ENCODE data around the gene DMRT2.

DMRT2 gene
- total RNA-seq: 0 reads per million in 2 donors

DNA sequence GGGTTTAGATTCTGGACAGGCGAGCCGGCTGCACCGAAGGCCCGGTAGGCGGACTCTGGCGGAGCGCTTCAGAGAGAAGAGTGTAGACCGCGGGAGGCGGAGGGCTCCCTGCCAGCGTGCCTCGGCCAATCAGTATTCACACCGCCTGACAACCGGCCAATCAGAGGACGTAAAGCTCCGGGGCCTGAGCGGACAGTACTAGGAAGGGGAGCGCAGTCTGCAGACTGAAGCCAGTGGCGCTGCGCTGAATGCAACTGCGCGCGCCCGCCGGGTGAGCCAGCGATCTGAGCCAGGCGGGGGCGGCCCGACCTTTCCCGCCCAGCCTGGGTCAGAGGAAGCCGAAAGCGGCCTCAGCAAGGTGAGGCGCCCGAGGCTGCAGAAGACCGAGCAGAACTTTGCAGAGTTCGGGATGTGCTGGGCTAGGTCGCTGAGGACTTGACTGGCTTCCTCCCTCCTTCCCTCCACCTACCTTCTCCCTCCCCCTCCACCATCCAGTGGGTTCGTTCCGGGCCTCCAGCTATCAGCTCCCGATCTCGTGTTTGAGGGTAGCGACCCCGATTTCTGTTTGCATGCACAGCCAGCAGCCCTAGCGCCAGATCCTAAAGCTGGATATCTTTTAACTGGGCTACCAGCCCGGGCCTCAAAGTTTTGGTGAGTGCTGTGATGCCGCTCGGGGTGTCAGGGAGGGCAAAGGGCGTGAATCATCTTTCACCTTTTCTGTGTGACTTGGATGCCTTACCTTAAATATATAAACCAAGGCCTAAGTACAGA lies at the start of gene DMRT2:
Gene DMRT2, plus strand, starts transcription at position 233 of the 771 bp plus-strand sequence. CDS start 1,257 bp downstream, outside the sequence.
- no peak for DNase-seq

DNA sequence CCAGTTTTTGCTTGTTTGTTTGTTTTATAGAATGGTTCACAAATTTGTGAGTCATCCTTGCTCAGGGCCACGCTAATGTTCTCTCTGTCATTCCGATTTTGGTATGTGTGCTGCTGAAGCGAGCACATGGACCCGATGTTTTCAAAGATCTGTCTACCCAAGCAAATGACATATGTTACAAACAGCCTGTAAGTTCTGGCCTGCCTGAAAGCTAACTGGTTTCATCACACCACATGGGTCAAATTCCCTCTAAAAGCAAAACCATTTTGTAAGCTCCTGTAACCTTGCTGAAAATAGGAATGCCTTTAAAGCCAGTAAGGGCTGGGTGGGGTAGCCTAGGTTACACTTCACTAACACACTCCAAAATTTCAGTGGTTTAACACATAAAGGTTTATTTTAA lies 48.3 kb upstream of the DMRT2 start:
- DNase-seq: no peak

DNA sequence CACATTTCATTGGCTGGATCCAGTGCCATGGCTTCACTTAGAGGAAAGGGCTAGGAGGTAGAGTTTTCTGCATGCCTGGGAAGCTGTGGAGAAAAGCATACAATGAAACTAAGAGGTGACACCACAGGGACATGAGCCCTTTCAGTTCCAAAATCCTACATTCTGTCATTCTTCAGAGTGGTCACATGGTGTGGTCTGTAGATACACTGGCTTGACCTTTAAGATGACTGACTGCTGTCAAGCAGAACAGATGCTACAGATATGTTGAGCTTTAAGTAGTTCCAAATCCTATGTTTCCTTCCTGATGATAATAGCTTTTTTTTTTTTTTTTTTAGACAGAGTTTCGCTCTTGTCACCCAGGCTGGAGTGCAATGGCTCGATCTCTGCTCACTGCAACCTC lies 47.5 kb upstream of the DMRT2 start:
- DNase-seq: no peak

GRCh38 chr9:1005043-1005667 lies 45.0 kb upstream of the DMRT2 start:
- no peak for DNase-seq

GRCh38 chr9:1007312-1007711 lies 42.8 kb upstream of the DMRT2 start:
- no peak for DNase-seq

- DNase-seq: no peak
Measured at GRCh38 chr9:1008216-1008615, 41.9 kb upstream of the DMRT2 start.

GRCh38 chr9:1009101-1009707 lies 41.0 kb upstream of the DMRT2 start:
- DNase-seq: peak; percentile 60

GRCh38 chr9:1013021-1013420 lies 37.1 kb upstream of the DMRT2 start:
- no peak for DNase-seq

- DNase-seq: no peak
Measured at GRCh38 chr9:1014225-1014624, 35.9 kb upstream of the DMRT2 start.

DNA sequence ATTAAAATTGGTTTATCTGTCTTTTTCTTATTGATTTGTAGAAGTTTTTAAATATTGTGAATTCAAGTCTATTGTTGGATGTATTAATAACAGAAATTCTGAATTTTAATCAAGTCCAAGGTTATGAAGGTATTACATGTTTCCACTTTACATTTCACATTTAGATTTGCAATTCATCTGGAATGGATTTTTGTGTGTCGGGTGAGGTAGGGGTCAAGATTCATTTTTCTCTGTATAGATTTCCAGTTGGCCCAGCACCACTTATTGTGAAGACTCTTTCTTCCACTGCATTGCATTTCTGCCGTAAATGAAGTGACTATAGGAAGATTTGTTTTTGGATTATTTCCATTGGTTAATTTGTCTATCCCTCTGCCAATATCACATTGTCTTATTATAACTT lies 35.5 kb upstream of the DMRT2 start:
- no peak for DNase-seq

- no peak for DNase-seq
Measured at GRCh38 chr9:1018121-1018520, 32.0 kb upstream of the DMRT2 start.

DNA sequence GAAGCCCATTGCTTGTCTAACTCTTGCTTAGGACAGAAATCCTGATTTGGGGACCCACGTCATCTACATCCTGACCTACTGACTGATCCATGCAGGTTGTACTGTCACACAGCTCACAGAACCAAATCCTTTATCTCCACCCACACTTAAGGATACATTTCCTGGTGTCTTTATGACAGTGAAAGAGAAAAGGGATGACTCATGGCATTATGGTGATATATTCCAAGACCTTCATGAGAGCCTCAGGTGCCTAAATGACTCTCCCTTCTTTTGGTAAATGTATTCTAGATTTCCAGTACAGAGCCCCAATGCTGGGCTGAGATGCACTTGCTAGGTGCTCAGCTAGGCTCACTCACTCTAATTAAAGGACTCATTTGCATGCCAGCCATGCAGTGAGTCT lies 26.0 kb upstream of the DMRT2 start:
- DNase-seq: no peak

GRCh38 chr9:1025131-1025530 lies 25.0 kb upstream of the DMRT2 start:
- no peak for DNase-seq

- no peak for DNase-seq
Measured at GRCh38 chr9:1026219-1026618, 23.9 kb upstream of the DMRT2 start.

GRCh38 chr9:1028501-1029190 lies 21.5 kb upstream of the DMRT2 start:
- no peak for DNase-seq

- DNase-seq: no peak
Measured at GRCh38 chr9:1031951-1032601, 18.1 kb upstream of the DMRT2 start.

DNA sequence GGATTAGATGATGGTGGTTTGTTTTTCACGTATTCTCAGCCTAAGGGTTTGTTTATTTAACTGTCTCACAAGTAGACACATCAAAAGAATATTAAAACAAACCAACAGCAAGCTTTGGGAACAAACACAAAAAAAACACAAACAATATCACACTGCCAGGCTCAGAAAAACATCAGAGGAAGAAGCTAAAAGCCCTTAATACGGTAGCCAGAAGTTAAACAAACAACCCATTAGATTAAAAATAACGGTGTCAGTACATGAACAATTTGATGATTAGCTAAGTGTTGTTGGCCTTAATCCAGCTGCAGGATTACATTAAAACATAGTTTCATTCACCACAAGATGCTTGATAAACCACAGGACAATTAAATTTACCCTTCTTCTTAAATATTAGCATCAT lies 15.9 kb upstream of the DMRT2 start:
- no peak for DNase-seq

DNA sequence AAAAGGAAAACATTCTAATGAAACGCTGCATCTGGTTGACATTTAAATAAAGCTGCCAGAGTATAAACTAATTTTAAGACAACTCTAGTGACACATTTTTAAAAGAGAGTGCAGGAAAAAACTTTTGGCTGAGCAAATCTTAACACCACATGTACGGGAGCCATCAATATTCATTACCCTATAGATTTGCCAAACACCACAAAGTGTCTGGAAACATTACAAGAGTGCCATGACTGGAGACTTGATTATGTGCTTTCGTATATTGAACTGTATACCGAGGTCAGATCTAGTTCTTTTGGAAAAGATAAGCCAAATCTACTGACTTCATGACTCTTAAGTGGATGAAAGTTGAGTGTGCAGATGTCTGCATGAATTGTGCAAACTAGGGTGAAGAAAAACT lies 10.6 kb upstream of the DMRT2 start:
- DNase-seq: no peak

- DNase-seq: no peak
Measured at GRCh38 chr9:1042466-1042865, 7.7 kb upstream of the DMRT2 start.

DNA sequence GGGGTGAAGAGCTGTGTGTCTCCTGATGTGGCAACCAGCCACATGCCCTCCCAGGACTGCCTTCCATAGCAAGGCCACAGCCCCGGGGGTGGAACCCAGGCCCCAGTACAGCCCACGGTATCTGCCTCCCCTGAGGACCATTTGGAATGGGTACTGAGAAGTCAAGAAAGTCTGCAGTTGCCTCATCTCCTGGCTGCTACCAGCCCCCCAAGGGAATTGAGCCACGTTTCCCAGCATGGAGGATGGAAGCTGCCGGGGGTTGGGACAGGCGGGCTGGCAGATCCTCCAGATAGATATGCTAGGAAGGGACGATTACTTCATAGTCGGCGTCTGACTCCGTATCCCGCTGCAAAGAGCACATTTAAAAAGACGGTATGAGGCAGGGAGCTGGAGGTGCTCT lies 5.5 kb upstream of the DMRT2 start:
- no peak for DNase-seq

DNA sequence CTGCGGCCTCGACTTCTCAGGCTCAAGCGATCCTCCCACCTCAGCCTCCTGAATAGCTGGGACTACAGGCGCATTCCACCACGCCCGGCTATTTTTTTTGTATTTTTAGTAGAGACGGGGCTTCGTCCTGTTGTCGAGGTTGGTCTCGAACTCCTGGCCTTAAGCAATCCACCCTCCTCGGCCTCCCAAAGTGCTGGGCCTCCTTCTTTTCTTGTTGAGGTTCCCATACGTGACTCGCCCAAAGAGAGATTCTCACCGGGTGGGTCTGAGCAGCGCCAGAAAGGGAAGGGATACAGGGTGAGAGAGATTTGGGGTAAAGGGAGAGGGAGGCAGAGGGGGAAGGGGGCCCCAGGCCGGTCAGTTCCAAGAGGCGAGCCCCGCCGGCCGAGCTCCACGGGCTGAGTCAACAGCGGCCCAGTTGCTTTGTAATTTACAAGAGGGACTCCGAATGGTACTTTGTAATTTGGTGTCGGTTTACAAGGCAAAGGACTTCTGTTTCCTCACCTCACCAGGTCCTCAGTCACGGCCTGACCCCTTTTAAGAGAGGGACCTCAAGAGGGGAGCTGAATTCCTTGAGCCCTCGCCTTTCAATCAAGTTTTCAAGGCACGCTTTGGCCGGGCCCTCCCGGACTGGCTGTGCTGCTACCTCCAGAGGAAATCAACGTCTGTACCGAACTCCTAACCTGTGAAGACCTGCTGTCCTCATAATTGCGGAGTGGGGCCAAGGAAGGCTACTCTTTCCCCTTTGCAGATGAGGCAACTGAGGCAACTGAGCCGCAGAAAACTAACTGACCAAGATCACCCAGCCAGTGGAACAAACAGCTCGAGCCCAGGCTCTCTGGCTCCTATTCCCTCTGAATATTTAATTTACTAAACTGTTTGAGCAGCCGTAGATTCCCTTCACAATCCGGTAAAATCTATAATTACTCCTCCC lies 3.3 kb upstream of the DMRT2 start:
- no peak for DNase-seq
